Measurements from ENCODE around the gene SLC25A44. TPM values are rescaled to one million over a fixed set of nuclear protein-coding genes. Genes with fewer than 3 reads are reported as not detected.

SLC25A44 gene
- total and polyA plus RNA-seq, 9 donors: 6.8 to 21.0 (median 16.8) TPM

- Histone ChIP-seq H3K27me3 (no peaks in the 10 kb centered on the region), H3K4me3 (no peak overlapping the region), H3K27ac (no peak overlapping the region), H3K4me1 (ENCODE audit: insufficient read depth) (no peaks in the 10 kb centered on the region), H3K9me3 (no peaks in the 10 kb centered on the region), H3K36me3 (no peaks in the 10 kb centered on the region)
- TF ChIP-seq EP300 (IDR thresholded peaks at IDR 0.05): no peak
- TF ChIP-seq CTCF (IDR thresholded peaks at IDR 0.05): no peak
- no peak for TF ChIP-seq POLR2A (IDR thresholded peaks at IDR 0.05)
- WGBS, 3 donors: 81 to 87% (median 87%) methylated on average over 11 of the region's 11 CpGs
- intact Hi-C loops (cut with DNase I): loop anchor here in 3 of 4 donors (5.0 to 10.0 kb wide), 4 partner anchors 78 to 195 kb away; partner anchors contain the start of gene SEMA4A (in 1 of the 3)
- DNase-seq: no peak
Measured at GRCh38 chr1:156229809-156230472, 36.0 kb downstream of the SLC25A44 start.

- no peak for TF ChIP-seq CTCF (IDR thresholded peaks at IDR 0.05)
- no peak for TF ChIP-seq EP300 (IDR thresholded peaks at IDR 0.05)
- TF ChIP-seq POLR2A (IDR thresholded peaks at IDR 0.05): no peak
- 85 to 93% (median 86%) methylated on average over 1 of the region's 1 CpG for WGBS, 3 donors
- intact Hi-C loops (cut with DNase I): loop anchor here in 2 of 4 donors (5.0 to 10.0 kb wide), 2 partner anchors 143 to 194 kb away; no protein-coding TSS in a partner anchor
- no peaks in the 10 kb centered on the region for H3K9me3 ChIP-seq
- no peaks in the 10 kb centered on the region for H3K36me3 ChIP-seq
- H3K4me3 ChIP-seq: no peak overlapping the region
- no peaks in the 10 kb centered on the region for H3K27me3 ChIP-seq
- no peak overlapping the region for H3K27ac ChIP-seq
- H3K4me1 ChIP-seq (ENCODE audit: insufficient read depth): no peaks in the 10 kb centered on the region
- DNase-seq: no peak
Measured at GRCh38 chr1:156230473-156230837, 36.6 kb downstream of the SLC25A44 start.

- H3K36me3 ChIP-seq: no peaks in the 10 kb centered on the region
Measured at GRCh38 chr1:156232201-156232894, 38.4 kb downstream of the SLC25A44 start.

More at GRCh38 chr1:156232201-156232894, 38.4 kb downstream of the SLC25A44 start:
- no peaks in the 10 kb centered on the region for H3K9me3 ChIP-seq
- 91 to 95% (median 92%) methylated on average over 12 of the region's 12 CpGs for WGBS, 3 donors
- H3K27me3 ChIP-seq: no peaks in the 10 kb centered on the region
- intact Hi-C loops (cut with DNase I): loop anchor here in 2 of 4 donors (5.0 to 10.0 kb wide), 2 partner anchors 145 to 192 kb away; no protein-coding TSS in a partner anchor
- no peak for DNase-seq
- no peak overlapping the region for H3K4me3 ChIP-seq
- TF ChIP-seq POLR2A (IDR thresholded peaks at IDR 0.05) (no peak), EP300 (IDR thresholded peaks at IDR 0.05) (no peak), CTCF (IDR thresholded peaks at IDR 0.05) (no peak)
- no peaks in the 10 kb centered on the region for H3K4me1 ChIP-seq (ENCODE audit: insufficient read depth)
- no peak overlapping the region for H3K27ac ChIP-seq
